Measurements from ENCODE around the gene CCNJL.

CCNJL gene

GRCh38 chr5:160227012-160227411 is 85.4 kb downstream of the CCNJL start:
- Mint-ChIP-seq H3K27me3 (ENCODE audit: low read depth) (no peaks in the 10 kb centered on the region), H3K36me3 (ENCODE audit: low read depth) (no peaks in the 10 kb centered on the region), H3K27ac (no peak overlapping the region), H3K4me3 (no peak overlapping the region), H3K4me1 (ENCODE audit: low read depth) (no peaks in the 10 kb centered on the region), H3K9me3 (no peaks in the 10 kb centered on the region)
- no peak for DNase-seq (ENCODE audit: low spot score)

GRCh38 chr5:160221082-160221481 is 91.3 kb downstream of the CCNJL start:
- DNase-seq (ENCODE audit: low spot score): no peak
- Mint-ChIP-seq H3K9me3 (no peaks in the 10 kb centered on the region), H3K27ac (no peak overlapping the region), H3K4me3 (no peak overlapping the region), H3K27me3 (ENCODE audit: low read depth) (peaks cover 9% of the 10 kb centered on the region), H3K36me3 (ENCODE audit: low read depth) (no peaks in the 10 kb centered on the region), H3K4me1 (ENCODE audit: low read depth) (no peaks in the 10 kb centered on the region)

DNA sequence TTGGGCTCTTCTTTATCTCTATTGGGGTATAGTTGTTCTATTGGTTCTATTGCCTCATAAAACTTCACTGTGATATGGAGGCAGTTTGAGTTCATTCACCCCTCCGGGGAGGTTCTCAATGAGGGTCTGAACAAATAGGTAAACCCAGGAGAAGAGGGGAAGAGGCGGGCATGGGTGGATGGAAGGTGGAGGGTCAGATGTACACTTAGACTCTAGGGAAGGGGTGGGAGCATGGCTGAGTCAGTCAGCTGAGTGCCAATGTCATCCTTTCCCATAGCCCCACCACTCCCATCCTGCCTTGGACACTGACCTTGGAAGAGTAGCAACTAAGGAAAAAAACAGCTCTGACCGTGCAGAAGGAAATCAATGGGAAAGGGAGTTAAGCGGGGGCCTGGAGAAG is 93.0 kb downstream of the CCNJL start:
- Mint-ChIP-seq H3K27me3 (ENCODE audit: low read depth) (peaks cover 11% of the 10 kb centered on the region), H3K36me3 (ENCODE audit: low read depth) (no peaks in the 10 kb centered on the region), H3K9me3 (no peaks in the 10 kb centered on the region), H3K4me3 (no peak overlapping the region), H3K4me1 (ENCODE audit: low read depth) (no peaks in the 10 kb centered on the region), H3K27ac (no peak overlapping the region)
- DNase-seq (ENCODE audit: low spot score): no peak

DNA sequence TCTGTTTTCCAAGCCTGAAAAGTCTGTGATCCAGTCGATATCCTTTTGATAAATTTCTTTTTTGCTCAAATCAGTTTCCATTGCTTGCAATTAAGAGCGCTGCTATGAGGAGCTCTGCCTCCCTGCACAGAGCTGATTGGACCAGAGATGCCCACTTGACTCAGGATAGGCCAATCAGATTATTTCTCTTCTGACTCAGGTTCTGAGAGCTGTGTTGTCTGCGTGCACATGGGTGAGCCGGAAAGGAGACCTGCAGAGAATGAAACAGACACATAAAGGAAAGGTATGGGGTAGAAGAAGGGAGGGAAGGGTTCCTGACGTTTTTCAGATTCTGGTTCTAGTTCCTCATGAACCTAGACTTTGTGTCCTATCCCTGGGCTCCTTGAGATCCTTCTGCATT is 98.8 kb downstream of the CCNJL start:
- no peaks in the 10 kb centered on the region for H3K36me3 Mint-ChIP-seq (ENCODE audit: low read depth)
- no peak for DNase-seq (ENCODE audit: low spot score)
- H3K4me3 Mint-ChIP-seq: no peak overlapping the region
- no peaks in the 10 kb centered on the region for H3K4me1 Mint-ChIP-seq (ENCODE audit: low read depth)
- no peaks in the 10 kb centered on the region for H3K9me3 Mint-ChIP-seq
- H3K27ac Mint-ChIP-seq: no peak overlapping the region
- peaks cover 6% of the 10 kb centered on the region for H3K27me3 Mint-ChIP-seq (ENCODE audit: low read depth)

GRCh38 chr5:160211352-160211751 is 101.0 kb downstream of the CCNJL start:
- Mint-ChIP-seq H3K4me1 (ENCODE audit: low read depth) (no peaks in the 10 kb centered on the region), H3K36me3 (ENCODE audit: low read depth) (no peaks in the 10 kb centered on the region), H3K9me3 (no peaks in the 10 kb centered on the region)

DNA sequence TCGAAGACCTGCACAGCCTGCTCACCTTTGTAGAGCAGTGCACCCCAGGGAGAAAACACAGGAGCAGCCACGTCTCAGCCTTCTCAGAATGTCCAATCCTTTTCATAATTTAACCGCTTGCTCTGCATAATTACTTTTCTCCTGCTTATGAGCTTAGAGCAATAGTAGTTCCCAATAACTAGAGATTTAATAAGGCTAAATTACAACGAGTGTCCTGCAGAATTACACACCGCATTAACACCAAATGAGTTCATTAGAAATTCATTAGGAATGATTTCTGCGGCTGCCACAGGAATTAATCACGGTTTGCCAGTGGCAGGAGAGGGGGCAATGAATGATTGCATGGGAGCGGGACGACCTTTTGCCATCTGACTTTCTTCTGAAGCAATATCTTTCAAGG is 101.8 kb downstream of the CCNJL start:
- Mint-ChIP-seq H3K4me1 (ENCODE audit: low read depth) (no peaks in the 10 kb centered on the region), H3K9me3 (no peaks in the 10 kb centered on the region), H3K27me3 (ENCODE audit: low read depth) (no peaks in the 10 kb centered on the region), H3K4me3 (no peak overlapping the region), H3K36me3 (ENCODE audit: low read depth) (no peaks in the 10 kb centered on the region), H3K27ac (no peak overlapping the region)
- DNase-seq (ENCODE audit: low spot score): no peak

More at GRCh38 chr5:160211352-160211751, 101.0 kb downstream of the CCNJL start:
- no peak overlapping the region for H3K27ac Mint-ChIP-seq
- peaks cover 3% of the 10 kb centered on the region for H3K27me3 Mint-ChIP-seq (ENCODE audit: low read depth)
- H3K4me3 Mint-ChIP-seq: no peak overlapping the region
- DNase-seq (ENCODE audit: low spot score): no peak

DNA sequence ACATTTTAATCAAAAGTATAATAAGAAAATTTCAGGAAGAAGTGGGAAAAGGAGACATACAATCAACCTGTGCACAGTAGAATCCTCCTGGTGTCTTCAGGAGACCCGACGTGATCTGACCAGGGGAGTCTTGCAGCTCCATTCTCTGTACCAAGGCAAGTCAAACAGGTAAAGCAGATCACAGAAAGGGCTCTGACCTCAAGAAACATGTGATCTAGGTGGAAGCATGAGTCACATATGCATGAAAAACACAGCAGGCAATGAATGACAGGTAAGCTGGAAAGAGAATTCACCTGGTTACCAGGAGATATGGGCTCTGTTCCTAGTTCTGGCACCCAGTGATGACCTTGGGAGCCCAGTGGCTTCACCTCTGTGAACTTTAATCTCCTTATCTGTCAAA is 102.4 kb downstream of the CCNJL start:
- DNase-seq (ENCODE audit: low spot score): no peak
- H3K4me1 Mint-ChIP-seq (ENCODE audit: low read depth): no peaks in the 10 kb centered on the region
- H3K27ac Mint-ChIP-seq: no peak overlapping the region
- no peaks in the 10 kb centered on the region for H3K36me3 Mint-ChIP-seq (ENCODE audit: low read depth)
- H3K4me3 Mint-ChIP-seq: no peak overlapping the region
- H3K27me3 Mint-ChIP-seq (ENCODE audit: low read depth): no peaks in the 10 kb centered on the region
- H3K9me3 Mint-ChIP-seq: no peaks in the 10 kb centered on the region

- no peaks in the 10 kb centered on the region for H3K36me3 Mint-ChIP-seq (ENCODE audit: low read depth)
- no peak overlapping the region for H3K4me3 Mint-ChIP-seq
- no peaks in the 10 kb centered on the region for H3K4me1 Mint-ChIP-seq (ENCODE audit: low read depth)
- no peaks in the 10 kb centered on the region for H3K9me3 Mint-ChIP-seq
- DNase-seq (ENCODE audit: low spot score): no peak
- no peaks in the 10 kb centered on the region for H3K27me3 Mint-ChIP-seq (ENCODE audit: low read depth)
- H3K27ac Mint-ChIP-seq: no peak overlapping the region
These were observed 105.3 kb downstream of the CCNJL start for GRCh38 chr5:160207061-160207460.
